Measurements from ENCODE around the gene PRSS57.
"Not testable (repeated sequence)": the region's sequence is repeated elsewhere in the genome, so short reads cannot be mapped to it uniquely, and the experiment has no call there.

Gene PRSS57

GRCh38 chr19:695352-695949 is at the start of gene PRSS57:
TSS of gene PRSS57 (minus strand) at chr19:695452. CDS start at chr19:695430, 22 bp downstream.
- TF ChIP-seq, protein P1, sequence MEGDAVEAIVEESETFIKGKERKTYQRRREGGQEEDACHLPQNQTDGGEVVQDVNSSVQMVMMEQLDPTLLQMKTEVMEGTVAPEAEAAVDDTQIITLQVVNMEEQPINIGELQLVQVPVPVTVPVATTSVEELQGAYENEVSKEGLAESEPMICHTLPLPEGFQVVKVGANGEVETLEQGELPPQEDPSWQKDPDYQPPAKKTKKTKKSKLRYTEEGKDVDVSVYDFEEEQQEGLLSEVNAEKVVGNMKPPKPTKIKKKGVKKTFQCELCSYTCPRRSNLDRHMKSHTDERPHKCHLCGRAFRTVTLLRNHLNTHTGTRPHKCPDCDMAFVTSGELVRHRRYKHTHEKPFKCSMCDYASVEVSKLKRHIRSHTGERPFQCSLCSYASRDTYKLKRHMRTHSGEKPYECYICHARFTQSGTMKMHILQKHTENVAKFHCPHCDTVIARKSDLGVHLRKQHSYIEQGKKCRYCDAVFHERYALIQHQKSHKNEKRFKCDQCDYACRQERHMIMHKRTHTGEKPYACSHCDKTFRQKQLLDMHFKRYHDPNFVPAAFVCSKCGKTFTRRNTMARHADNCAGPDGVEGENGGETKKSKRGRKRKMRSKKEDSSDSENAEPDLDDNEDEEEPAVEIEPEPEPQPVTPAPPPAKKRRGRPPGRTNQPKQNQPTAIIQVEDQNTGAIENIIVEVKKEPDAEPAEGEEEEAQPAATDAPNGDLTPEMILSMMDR (IDR thresholded peaks at IDR 0.05; ENCODE audit: low read depth, low read length): no peak
- no peak within 1 kb of the TSS for H3K4me3 ChIP-seq (ENCODE audit: low read depth, low read length)

- no peak overlapping the region for H3K4me3 ChIP-seq (ENCODE audit: low read depth, low read length)
- TF ChIP-seq, protein P1 (IDR thresholded peaks at IDR 0.05; ENCODE audit: low read depth, low read length): no peak
These were observed 48.0 kb upstream of the PRSS57 start for GRCh38 chr19:743168-743687.

DNA sequence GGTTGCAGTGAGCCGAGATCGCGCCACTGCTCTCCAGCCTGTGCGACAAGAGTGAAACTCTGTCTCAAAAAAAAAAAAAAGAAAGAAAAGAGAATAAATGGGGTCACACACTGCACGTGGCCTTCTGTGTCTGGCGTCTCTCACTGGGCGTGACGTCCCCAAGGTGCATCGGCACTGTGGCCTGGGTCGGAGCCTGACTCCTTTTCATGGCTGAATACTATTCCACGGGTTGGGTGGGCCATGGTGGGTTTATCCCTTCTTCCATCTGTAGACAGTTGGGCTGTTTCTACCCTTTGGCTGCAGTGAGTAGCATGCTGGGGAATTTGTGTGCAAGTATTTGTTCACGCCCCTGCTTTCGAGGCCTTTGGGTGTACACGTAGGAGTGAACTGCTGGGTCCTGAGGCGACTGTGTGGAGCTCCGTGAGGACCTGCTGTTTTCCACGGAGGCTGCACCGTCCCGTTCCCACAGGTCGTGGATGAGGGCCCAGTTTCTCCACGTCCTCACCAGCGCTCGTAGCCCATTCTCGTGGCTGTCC is 47.4 kb upstream of the PRSS57 start:
- H3K4me3 ChIP-seq (ENCODE audit: low read depth, low read length): no peak overlapping the region
- TF ChIP-seq, protein P1 (IDR thresholded peaks at IDR 0.05; ENCODE audit: low read depth, low read length): no peak

GRCh38 chr19:741506-742131 is 46.4 kb upstream of the PRSS57 start:
- TF ChIP-seq, protein P1 (IDR thresholded peaks at IDR 0.05; ENCODE audit: low read depth, low read length): no peak
- no peak overlapping the region for H3K4me3 ChIP-seq (ENCODE audit: low read depth, low read length)

DNA sequence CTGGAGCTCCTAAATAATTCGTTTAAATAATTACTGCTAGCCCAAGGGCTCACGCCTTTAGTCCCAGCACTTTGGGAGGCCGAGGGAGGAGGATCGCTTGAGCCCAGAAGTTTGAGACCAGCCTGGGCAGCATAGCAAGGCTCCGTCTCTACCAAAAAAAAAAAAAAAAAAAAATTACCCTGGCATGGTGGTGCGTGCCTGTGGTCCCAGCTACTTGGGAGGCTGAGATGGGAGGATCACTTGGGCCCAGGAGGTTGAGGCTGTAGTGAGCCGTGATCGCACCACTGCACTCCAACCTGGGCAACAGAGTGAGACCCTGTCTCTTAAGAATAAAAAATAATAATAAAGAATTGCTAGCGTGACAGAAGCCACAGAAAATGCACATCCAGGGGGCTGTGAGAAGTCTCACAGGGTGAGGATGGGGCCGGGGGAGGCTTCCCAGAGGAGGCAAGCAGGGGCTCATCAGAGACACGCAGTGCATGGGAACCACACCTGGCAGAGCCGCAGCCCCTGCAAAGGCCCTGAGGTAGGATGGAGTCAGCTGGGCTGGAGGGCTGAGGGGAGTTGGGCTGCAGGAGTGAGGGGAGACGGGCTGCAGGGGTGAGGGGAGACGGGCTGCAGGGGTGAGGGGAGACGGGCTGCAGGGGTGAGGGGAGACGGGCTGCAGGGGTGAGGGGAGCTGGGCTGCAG is 45.7 kb upstream of the PRSS57 start:
- not testable (repeated sequence) for H3K4me3 ChIP-seq (ENCODE audit: low read depth, low read length)

GRCh38 chr19:739998-740715 is 44.9 kb upstream of the PRSS57 start:
- TF ChIP-seq, protein P1 (IDR thresholded peaks at IDR 0.05; ENCODE audit: low read depth, low read length): no peak
- H3K4me3 ChIP-seq (ENCODE audit: low read depth, low read length): no peak overlapping the region

GRCh38 chr19:738509-739128 is 43.4 kb upstream of the PRSS57 start:
- TF ChIP-seq, protein P1 (IDR thresholded peaks at IDR 0.05; ENCODE audit: low read depth, low read length): no peak
- no peak overlapping the region for H3K4me3 ChIP-seq (ENCODE audit: low read depth, low read length)
